ENCODE data around the gene ZBTB33. TPM values are rescaled to one million over a fixed set of nuclear protein-coding genes. Genes with fewer than 3 reads are reported as not detected.

ZBTB33 gene
- total RNA-seq, 1 experiment from 2014 or later, result 29.0 TPM

DNA sequence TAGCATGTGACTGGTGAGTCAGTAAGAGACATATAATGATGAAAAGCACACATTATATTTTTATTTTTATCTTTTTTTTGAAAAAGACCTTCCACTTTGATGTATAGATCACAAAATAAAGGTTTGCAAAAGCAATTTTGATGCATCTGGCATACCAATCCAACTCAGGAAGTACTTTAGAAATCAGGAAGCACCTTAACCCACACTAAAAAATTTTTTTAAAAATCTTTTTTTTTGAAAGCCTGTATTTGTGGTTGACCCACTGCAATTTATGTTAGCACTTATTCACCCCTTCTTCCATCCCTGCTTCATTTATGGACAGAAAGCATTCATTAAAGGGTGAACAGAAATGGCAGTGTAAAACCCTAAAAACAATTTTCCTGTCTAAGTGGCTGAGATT is 44.0 kb downstream of the ZBTB33 start:
- H4K20me1 ChIP-seq (ENCODE audit: insufficient read depth), result no peaks in the 10 kb centered on the region
- no peak overlapping the region for H3K27ac ChIP-seq
- 0 out of 2 replicates have a peak overlapping the region, but pooled peaks have one; percentile 26 for H2AFZ ChIP-seq
- no peak overlapping the region for H3K4me2 ChIP-seq
- peaks cover 17% of the 10 kb centered on the region for H3K4me1 ChIP-seq (replicated peaks; ENCODE audit: insufficient read depth)
- intact Hi-C loops (cut with micrococcal nuclease; ENCODE audit: unreplicated experiment), result no loop called here
- H3K36me3 ChIP-seq (ENCODE audit: low read depth), result no peaks in the 10 kb centered on the region
- no peak overlapping the region for H3K4me3 ChIP-seq
- TF ChIP-seq EZH2 (IDR thresholded peaks at IDR 0.05; ENCODE audit: low read depth) (no peak), CTCF (conservative IDR thresholded peaks at IDR 0.05) (no peak)
- H3K79me2 ChIP-seq (ENCODE audit: low read depth), result no peaks in the 10 kb centered on the region
- POLR2A ChIA-PET (ENCODE audit: unreplicated experiment), result no interaction called here
- no peak for DNase-seq
- no peaks in the 10 kb centered on the region for H3F3A ChIP-seq (ENCODE audit: insufficient read depth, low read depth)
- H3K27me3 ChIP-seq (ENCODE audit: insufficient read depth, low read depth), result no peaks in the 10 kb centered on the region
- no TSS peak for BruUV-seq (replicated peaks)
- H3K9me2 ChIP-seq (ENCODE audit: insufficient read depth), result no peaks in the 10 kb centered on the region
- CTCF ChIA-PET, result no interaction called here
- no peaks in the 10 kb centered on the region for H3K9me3 ChIP-seq (ENCODE audit: insufficient read depth, low read depth)

DNA sequence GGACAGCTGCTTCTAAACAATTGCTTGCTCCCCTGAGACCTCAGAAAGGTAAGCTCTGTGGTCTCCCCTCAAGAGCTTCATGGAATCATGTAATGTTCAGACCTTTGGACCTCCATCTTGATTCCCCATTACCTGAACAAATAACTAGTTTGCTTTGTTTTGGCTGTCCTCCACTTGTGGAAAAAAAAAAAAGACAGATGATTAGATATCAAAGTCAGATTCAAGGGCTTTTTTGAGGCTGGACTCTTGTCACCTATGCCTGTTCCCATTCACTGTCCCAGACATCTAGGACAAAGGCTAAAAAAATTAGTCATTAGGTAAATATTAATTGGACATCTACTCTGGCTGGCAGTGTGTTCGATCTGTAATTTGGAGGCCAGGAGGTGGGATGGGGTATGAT is 47.3 kb downstream of the ZBTB33 start:
- intact Hi-C loops (cut with micrococcal nuclease; ENCODE audit: unreplicated experiment), result no loop called here
- POLR2A ChIA-PET (ENCODE audit: unreplicated experiment), result no interaction called here
- H2AFZ ChIP-seq, result 0 out of 2 replicates have a peak overlapping the region, but pooled peaks have one; percentile 52
- DNase-seq, result no peak
- H3K27ac ChIP-seq, result no peak overlapping the region
- no peaks in the 10 kb centered on the region for H3F3A ChIP-seq (ENCODE audit: insufficient read depth, low read depth)
- H3K36me3 ChIP-seq (ENCODE audit: low read depth), result no peaks in the 10 kb centered on the region
- no peak overlapping the region for H3K4me3 ChIP-seq
- TF ChIP-seq EZH2 (IDR thresholded peaks at IDR 0.05; ENCODE audit: low read depth) (no peak), CTCF (conservative IDR thresholded peaks at IDR 0.05) (no peak)
- no peak overlapping the region for H3K4me2 ChIP-seq
- H3K79me2 ChIP-seq (ENCODE audit: low read depth), result no peaks in the 10 kb centered on the region
- no peaks in the 10 kb centered on the region for H3K9me3 ChIP-seq (ENCODE audit: insufficient read depth, low read depth)
- no peaks in the 10 kb centered on the region for H4K20me1 ChIP-seq (ENCODE audit: insufficient read depth)
- CTCF ChIA-PET, result no interaction called here
- peaks cover 17% of the 10 kb centered on the region for H3K4me1 ChIP-seq (replicated peaks; ENCODE audit: insufficient read depth)
- no peaks in the 10 kb centered on the region for H3K9me2 ChIP-seq (ENCODE audit: insufficient read depth)
- BruUV-seq (replicated peaks), result no TSS peak
- H3K27me3 ChIP-seq (ENCODE audit: insufficient read depth, low read depth), result no peaks in the 10 kb centered on the region

GRCh38 chrX:120299928-120300327 is 49.3 kb downstream of the ZBTB33 start:
- no peak overlapping the region for H2AFZ ChIP-seq
- no peaks in the 10 kb centered on the region for H3K27me3 ChIP-seq (ENCODE audit: insufficient read depth, low read depth)
- no peaks in the 10 kb centered on the region for H3K36me3 ChIP-seq (ENCODE audit: low read depth)
- H3K79me2 ChIP-seq (ENCODE audit: low read depth), result no peaks in the 10 kb centered on the region
- no TSS peak for BruUV-seq (replicated peaks)
- intact Hi-C loops (cut with micrococcal nuclease; ENCODE audit: unreplicated experiment), result no loop called here
- no peaks in the 10 kb centered on the region for H3K9me2 ChIP-seq (ENCODE audit: insufficient read depth)
- H4K20me1 ChIP-seq (ENCODE audit: insufficient read depth), result no peaks in the 10 kb centered on the region
- ChIA-PET POLR2A (ENCODE audit: unreplicated experiment) (no interaction called here), CTCF (no interaction called here)
- no peaks in the 10 kb centered on the region for H3K9me3 ChIP-seq (ENCODE audit: insufficient read depth, low read depth)
- H3K4me2 ChIP-seq, result no peak overlapping the region
- no peak for DNase-seq
- H3K4me1 ChIP-seq (replicated peaks; ENCODE audit: insufficient read depth), result peaks cover 10% of the 10 kb centered on the region
- no peaks in the 10 kb centered on the region for H3F3A ChIP-seq (ENCODE audit: insufficient read depth, low read depth)
- no peak for TF ChIP-seq EZH2 (IDR thresholded peaks at IDR 0.05; ENCODE audit: low read depth)
- TF ChIP-seq CTCF (conservative IDR thresholded peaks at IDR 0.05), result no peak; the same call in 1 of the 2 replicates
- no peak overlapping the region for H3K4me3 ChIP-seq
- no peak overlapping the region for H3K27ac ChIP-seq
